GM18517 (cell line): ENCODE results near the gene RASA3.

Experiments used
- ATAC-seq: cut with Tn5 transposase; IDR thresholded peaks from one replicate; pipeline ENCODE4 v1.9.1; 2021; ENCODE audit warnings: mild to moderate bottlenecking, moderate library complexity; ENCODE audit not compliant: unreplicated experiment

Gene RASA3

DNA sequence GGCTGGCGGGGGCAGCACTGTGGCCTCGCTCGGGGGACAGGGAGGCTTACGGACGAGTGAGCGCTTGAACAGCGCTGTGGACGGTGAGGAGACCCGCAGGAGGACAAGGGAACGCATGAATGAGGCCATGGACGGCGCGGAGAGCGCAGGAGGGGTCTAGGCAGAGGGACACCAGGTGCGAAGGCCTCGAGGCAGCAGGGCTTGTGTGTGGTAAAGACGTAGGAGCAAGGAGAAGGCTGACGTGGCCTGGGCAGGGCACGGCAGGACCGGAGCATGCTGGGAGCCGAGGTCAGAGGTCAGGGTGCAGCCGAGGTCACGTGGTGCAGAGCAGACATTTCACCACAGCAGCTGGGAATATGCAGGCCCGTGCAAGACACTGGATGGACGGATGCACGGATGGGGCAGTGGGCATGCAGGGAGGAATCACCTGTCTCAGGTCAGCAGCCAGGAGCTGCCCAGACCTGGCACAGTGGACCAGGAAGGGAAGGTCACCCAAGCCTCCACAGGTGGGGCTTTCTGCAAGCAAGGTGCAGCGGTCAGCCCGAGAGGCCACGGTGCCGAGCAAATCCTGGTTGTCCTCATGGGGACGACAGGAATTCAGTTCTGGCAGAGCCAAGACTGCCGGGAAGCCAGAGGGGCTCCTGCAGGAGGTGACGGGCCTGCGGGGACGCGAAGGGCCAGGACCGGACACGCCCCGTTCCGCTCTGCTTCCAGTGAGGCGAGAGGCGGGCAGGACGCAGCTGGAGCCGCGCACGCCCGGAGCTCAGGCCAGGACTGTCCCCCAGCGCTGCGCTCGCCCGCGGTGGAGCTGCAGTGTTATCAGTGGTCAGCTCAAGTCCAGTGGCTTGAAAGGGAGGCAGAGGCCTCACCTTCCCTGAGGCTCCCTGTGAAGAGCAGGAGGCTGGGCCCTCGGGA is 72.2 kb downstream of the RASA3 start:
- ATAC-seq: no peak

DNA sequence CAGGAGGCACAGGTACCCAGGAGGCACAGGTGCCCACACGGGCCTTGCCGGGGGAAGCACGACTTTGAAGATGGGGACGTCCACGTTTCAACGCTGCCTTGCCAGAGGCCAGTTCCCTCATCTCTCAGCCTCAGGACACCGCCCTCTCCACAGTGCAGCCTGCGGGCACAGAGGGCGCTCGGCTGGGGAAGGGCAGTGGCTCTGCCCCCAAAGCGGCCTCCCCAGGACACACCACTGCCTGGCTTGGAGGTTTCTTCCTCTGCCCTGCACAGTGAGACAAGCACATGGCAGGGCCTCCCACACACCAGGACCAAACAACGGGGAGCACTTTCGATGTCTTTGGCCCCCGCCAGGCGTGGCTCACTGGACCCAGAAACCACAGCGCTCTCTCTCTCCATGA is 73.0 kb downstream of the RASA3 start:
- no peak for ATAC-seq

DNA sequence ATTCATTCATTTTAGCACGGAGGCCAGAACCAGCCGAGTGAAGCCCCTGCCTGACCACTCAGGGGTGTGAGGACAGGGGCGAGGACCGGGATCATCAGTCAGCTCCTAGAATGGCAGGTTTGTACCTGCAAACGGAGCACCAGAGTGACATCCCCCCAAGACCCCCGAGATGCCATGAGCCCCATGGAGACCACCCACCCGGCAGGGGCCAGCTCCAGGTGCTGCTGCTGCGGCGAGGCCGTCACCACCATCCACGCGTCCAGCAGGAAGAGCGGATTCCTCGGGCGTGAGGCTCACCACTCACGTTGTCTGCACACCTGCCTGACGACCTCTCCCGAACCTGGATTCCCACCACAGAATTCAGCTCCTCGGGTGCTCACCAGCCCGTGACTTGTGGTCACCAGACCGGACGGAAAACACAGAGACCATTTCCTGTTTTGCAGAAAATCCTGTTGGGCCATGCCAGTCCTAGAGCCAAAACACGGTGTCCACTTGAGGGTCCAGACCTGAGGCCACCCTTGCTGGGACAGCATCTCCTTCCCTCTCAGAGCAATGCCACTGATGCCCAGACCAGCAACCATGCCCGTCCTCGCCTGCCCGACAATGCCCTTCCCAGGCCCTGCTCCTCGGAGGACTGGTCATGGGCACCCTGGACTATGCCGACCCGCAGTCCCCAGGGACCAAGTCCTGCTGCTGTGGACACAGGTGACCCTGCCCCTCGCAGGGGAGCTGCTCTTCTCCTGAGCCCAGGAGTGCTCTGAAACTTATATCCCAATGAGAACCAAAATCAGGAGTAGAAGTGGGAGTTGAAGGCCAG is 74.2 kb downstream of the RASA3 start:
- no peak for ATAC-seq

DNA sequence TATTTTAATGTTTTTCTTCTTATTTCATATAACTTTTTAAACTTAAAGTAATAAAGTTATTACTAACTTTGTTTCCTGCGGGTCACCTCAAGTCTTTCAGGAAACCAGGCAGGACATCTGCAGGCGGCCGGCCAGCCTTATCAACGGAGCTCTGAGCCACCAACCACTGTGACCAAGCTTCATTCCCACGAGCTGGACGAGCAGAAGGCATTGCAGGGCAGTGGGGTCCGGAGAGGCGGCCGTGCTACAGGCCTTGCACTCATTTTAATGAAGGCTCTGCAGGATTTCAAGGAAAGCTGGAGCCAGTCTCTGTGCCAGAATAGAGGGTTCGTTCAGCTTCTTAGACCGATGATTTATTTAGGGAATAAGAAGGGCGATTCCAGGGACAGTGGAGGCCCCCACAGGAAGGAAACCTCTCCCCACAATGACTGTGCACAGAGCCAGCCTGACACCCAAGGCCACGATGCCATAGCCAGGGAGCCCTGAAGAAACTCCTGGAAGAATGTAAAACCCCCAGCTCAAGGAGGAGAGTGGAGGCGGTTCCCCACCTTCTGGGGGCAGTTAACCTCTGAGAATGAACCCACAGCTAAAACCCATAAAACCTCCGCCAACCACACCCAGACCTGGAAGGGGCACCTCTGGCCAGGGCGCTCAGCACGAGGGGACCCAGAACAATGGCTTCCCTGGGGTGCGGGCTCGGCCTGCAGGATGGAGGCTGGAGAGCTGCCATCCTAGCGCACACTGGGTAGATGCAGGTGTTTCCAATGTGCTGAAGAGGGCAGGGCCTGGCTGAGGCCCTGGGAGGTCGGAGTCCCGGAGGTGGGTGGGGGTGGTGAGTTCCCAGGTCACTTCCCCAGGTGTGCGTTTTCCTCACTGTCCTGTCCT is 75.0 kb downstream of the RASA3 start:
- ATAC-seq: no peak

DNA sequence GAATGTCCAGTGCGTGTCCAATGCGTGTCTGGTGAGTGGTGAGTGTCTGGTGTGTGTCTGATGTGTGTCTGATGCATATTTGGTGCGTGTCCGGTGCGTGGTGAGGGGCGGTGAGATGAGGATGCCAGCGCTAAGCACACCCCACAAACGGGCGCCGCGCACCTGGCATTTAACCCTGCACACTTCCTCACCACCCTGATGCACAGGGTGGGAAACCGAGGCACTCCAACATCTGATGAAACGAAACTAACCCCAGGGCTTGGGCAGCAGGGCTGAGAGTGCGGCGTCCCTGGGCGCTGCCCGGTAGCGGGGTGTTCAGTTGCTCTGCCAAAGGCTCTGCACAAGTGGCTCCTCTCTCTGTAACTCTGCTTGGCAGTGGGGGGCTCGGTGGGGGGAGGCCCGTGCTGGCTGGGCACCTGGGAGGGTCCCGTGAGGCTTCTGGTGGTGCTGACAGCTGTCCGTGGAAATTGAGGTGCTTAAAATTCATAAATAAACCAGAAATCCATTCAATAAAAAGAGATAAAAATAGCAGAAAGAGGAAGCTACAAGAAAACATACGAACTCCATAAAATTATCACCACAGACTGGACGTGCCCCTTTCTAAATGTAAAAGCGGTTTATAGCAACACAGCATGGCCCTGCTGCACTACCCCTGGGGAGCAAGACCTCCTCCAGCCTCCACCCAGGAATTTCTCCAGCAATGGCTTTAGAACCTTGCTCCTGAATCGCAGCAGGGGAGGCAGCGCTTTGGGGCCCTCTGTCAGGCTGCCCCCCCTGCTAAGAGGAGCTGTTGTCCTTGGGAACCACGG is 76.0 kb downstream of the RASA3 start:
- ATAC-seq: no peak

DNA sequence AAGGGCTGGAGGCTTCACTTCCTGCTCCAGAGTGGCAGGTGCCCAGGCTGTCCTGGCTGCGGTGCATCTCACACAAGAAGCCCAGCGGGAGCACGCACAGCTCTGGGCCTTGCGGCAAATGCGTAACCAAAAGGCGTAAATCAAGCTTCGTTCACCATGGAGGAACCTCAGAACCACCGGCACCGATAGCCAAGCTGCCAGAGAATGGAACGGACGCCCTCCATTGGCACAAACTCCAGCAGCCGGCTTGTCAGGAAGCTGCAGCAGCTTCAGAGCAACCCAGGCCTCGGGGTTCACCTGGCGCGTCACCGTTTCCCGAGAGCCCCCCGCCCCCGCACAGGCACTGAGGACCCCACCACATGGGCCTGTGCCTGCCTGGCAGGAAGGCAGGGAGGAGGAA is 76.7 kb downstream of the RASA3 start:
- ATAC-seq: no peak

DNA sequence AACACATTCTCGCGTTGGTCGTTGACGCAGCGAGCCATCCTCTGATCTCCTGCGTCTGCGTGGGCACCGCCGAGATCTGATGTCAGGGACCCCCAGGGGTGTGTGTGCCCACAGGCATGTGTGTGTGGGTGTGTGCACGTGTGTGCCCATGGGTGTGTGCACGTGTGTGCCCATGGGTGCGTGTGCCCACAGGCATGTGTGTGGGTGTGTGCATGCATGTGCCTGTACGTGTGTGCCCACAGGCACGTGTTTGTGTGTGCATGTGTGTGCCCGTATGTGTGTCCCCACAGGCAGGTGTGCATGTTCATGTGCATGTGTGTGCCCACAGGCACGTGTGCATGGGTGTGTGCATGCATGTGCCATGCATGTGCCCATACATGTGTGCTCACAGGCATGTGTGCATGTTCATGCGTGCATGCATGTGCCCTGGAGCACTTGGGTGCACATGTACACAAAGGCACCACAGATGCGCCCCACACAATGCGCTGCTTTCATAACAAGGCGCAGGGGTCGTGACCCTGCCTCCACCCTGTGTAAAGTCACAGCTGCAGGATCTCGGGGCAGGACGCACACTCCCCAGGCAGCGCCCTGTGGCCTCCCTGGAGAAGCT is 77.5 kb downstream of the RASA3 start:
- ATAC-seq: no peak

DNA sequence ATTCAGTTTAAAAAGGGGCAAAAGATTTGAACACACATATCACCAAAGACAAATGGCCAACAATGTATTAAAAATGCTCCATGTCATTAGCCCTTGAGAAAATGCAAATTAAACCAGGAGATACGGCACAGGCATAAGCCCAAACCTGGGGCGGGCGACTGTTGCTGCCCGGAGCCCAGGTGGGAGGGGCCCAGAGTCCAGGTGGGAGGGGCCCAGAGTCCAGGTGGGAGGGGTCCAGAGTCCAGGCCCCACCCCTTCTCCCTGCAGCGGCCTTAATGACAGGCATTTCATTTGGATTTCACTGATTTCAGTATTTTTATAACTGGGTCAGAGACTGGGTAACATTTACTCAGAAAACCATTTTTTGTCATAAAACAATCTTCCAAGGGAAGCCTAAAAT is 78.2 kb downstream of the RASA3 start:
- no peak for ATAC-seq

DNA sequence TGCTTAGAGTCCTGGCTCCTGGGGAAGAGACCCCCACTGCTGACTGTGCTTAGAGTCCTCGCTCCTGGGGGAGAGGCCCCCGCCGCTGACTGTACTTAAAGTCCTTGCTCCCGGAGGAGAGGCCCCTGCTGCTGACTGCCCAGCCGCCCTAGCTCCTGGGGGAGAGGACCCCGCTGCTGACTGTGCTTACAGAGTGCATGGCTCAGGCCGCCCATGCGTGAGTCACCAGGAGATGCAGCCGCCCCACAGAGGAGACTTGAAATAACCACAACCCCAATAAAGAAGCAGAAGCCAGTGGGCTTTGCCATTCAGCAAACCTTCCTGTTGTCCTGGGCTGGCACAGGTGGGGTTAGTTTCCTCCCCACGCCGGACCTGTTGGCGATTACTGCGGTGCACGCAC is 79.4 kb downstream of the RASA3 start:
- ATAC-seq: no peak

DNA sequence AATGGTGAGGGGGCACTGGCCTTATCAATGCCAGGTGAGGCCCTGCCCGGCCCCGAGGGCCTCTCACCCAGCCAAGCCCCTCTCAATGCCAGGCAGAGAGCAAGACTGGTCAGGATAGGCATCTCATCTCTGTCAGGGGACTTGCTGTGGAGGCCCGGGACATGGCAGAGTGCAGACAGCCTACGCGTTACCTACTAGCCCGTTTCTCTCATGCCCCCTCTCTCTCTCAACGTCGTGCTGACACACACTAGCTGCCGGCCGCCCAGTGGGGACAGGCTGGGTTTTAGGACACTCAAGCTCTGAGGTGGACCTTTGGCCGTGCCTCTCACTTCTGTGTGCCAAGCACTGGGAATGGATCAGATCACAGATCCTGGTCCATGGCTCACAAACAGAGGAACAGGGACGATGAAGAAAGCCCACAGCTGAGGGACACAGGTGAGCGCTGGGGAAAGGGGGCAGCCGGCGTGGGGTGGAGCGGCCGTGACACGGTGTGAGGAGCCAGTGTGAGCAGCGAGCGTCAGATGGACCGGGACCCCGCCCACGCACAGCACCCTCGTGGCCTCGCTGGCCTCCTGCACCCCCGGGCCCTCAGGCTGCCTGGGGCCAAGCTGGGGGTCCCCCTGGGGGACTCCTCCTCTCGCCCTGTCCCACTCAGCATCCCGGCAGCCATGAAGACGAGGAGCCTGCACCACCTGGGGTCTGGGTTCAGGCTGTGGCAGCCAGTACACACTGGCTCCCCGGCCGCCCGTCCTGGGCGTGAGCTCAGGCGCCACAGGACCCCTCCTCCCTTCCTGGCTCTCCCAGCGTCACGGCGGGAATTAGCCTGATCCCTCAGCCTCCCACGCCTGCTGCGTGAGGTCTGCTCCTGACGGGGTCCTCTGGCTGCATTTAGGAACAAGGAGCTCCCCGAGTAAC is 81.6 kb downstream of the RASA3 start:
- ATAC-seq: no peak

DNA sequence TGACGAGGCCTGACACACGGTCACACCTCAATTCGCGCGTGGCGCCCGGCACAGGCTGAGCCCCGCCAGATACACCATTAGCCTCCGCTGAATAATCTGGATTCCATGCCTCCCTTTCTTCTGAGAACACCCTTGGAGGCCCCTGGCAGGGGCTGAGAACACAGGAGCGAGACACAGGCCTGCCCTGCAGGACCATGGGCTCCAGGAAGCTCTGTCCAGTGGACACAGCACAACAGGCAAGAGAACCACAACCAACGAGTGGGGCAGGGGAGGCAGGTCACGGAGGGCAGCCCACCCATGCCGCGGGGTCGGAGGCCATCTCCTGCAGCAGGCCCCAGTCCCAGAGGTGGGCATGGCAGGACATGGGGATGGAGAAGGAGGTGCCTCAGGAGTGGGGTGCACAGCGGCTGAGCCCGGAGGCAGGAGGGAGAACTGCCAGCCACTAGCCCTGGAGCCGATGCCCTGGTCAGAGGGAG is 82.8 kb downstream of the RASA3 start:
- ATAC-seq: no peak

DNA sequence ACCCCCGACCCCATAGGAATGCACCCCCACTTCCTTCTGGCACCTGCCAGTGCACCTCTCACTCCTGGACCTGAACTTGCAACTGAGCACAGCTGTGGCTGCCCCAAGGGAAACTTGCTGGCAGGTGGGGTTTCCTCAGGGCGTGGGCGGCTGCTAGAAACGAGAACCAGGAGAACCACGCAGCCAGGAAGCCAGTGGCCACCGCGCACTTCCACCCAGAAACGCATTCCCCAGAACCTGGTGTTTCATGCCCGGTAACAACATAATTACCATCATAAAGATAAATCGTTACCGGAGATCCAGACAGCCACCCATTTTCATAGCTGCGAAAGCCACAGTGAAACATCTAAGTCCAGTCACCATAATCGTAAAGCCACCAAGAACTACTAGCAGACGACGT is 83.4 kb downstream of the RASA3 start:
- ATAC-seq: no peak

DNA sequence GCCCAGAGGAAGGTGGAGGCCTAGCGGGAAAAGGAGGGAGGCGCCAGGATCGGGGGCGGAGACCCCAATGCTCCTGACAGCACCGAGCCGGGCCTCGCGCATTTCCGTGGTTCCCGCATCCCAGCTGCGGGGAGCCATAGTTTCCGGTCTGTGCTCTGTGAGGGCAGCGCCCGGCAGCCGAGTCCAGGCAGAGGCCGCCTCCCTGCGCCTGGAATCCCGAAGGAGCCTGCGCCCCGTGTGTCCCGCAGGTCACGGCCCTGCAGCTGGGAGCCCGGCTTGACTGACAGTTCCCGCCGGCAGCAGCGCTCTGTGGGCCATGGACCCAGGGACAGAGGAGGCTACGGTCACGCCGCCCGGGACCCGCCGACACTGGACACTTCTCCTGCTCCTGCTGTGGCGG is 84.0 kb downstream of the RASA3 start:
- no peak for ATAC-seq

DNA sequence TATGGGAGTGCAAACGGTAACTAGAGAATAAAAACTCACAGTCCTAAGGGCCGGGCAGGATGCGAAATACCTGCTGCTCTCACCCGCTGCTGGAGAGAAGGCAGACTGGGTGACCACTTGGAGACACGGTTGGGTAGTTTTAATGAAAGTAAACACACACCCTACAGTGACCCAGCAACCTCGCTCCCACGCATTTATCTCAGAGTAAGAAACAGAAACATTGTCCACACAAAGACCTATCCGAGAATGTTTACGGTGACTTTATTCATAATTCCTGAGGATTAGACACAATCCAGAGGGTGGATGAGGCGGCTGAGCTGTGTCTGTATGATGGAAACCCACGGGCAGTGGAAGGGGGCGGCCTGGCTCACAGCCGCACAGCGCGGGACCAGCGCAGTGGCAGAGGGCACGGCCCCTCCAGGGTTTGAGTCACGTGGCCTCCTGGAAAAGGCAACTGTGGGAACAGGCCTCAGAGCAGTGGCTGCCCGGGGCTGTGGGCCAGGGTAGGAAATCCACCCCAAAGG is 85.0 kb downstream of the RASA3 start:
- peak; percentile 93 for ATAC-seq

DNA sequence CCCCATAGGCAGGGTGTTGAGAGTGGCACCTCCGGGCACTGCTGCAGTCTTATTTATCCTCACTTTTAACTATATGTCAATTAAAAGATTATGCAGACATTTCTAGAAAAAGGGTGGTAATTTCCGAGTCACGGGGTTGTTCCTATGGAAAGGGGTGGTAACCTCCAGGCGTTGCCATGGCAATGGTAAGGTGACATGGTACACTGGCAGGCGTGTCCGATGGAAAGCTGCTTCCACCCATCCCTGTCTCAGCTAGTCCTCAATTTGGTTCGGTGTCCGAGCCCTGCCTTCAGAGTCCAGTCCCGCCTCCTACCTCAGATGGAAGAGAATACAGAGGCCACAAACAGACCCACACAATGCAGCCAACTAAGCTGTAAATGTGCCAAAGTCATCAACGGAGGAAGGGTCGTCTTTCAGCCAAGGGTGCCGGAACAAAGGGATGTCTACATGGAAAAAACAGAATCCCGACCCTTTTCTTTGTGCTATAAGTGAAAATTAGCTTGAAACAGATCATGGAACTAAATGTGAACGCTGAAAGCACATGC is 85.9 kb downstream of the RASA3 start:
- ATAC-seq: no peak

DNA sequence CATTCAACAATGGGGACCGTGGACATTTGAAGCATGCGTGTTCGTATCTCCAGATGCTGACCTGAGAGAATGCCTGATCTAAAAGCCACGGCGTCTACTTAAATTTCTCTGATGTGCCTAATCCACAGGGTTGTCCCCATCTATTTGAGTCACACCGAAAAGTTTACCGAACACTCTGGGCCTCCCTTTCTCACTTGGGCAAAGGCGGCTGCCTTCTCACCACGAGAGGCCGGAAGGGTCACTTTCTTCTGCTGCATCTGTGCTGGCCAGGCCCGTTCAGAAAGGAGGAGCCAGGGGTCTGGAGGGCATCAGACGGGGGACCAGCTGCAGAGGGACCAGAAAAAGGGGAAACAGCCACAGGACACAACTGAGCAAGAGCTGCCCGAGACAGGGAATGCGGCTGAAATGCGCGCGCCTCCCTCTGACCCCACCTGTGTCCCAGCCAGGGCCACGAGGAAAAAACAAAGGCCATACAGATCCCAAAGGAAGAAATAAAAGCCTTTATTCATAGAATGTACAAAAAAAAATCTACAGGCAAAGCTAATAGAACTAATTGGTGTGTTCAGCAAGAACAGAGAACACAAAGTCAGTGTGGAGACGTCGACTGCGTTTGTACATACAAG is 87.2 kb downstream of the RASA3 start:
- ATAC-seq: no peak

DNA sequence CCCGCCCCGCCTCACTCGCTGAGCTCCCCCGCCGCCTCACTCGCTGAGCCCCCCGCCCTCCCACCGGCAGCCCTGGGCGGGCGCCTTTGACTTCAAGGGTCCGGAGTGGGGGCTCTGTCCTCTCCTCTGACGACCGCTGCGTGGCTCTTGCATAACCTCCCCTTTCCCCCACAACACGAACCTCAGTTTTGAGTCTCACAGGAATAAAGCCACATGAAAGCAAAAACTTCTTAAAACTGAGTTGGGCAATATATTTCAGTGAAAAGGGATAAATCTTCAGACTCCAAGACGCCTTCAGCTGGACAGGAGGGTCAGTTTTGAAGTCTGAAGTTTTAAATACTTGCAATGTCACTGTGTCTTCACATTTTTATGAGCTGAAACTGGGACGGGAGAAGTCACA is 87.9 kb downstream of the RASA3 start:
- ATAC-seq: no peak
